Sigmoid colon (tissue), 4 donors: ENCODE data around the gene KRTAP25-1.

Source experiments
- EP300 ChIP-seq, 4 donors: sonication (generic); formaldehyde crosslinking; IDR thresholded peaks; one replicate each; pipeline ENCODE4 v1.6.1; 2017; ENCODE audit warnings: antibody characterized with exemption in 4 of 4
- POLR2A ChIP-seq, 2 donors: fragments of 450-650 bp; IDR thresholded peaks; one replicate each; pipeline ENCODE4 v1.6.1; 2016; ENCODE audit warnings: antibody characterized with exemption in 2 of 2, mild to moderate bottlenecking in 2 of 2, moderate library complexity in 2 of 2
- POLR2AphosphoS5 ChIP-seq, 4 donors: sonication (generic); formaldehyde crosslinking; IDR thresholded peaks; one replicate each; pipeline ENCODE4 v1.6.1; 2017; ENCODE audit warnings: antibody characterized with exemption in 4 of 4
- TF ChIP-seq, protein P1 (sequence below), 4 experiments: fragments of 450-650 bp in 3 of 4; fragments of 200-600 bp in 1 of 4; IDR thresholded peaks; one replicate each; pipeline ENCODE4 v1.5.1; 2016 to 2019; ENCODE audit warnings: antibody characterized with exemption in 4 of 4, mild to moderate bottlenecking in 3 of 4, moderate library complexity in 2 of 4

GRCh38 chr21:30282850-30283249 is 6.5 kb downstream of the KRTAP25-1 start, which contains the start of gene KRTAP24-1:
- TF ChIP-seq EP300 (IDR thresholded peaks at IDR 0.05) (no peak), POLR2AphosphoS5 (IDR thresholded peaks at IDR 0.05) (no peak), POLR2A (IDR thresholded peaks at IDR 0.05) (no peak)
- TF ChIP-seq, protein P1, sequence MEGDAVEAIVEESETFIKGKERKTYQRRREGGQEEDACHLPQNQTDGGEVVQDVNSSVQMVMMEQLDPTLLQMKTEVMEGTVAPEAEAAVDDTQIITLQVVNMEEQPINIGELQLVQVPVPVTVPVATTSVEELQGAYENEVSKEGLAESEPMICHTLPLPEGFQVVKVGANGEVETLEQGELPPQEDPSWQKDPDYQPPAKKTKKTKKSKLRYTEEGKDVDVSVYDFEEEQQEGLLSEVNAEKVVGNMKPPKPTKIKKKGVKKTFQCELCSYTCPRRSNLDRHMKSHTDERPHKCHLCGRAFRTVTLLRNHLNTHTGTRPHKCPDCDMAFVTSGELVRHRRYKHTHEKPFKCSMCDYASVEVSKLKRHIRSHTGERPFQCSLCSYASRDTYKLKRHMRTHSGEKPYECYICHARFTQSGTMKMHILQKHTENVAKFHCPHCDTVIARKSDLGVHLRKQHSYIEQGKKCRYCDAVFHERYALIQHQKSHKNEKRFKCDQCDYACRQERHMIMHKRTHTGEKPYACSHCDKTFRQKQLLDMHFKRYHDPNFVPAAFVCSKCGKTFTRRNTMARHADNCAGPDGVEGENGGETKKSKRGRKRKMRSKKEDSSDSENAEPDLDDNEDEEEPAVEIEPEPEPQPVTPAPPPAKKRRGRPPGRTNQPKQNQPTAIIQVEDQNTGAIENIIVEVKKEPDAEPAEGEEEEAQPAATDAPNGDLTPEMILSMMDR (IDR thresholded peaks at IDR 0.05): no peak
